ENCODE results near the gene BTBD6.

- TF ChIP-seq POLR2AphosphoS5 (IDR thresholded peaks at IDR 0.05; ENCODE audit: insufficient read depth, low read depth, low read length), result peak; percentile 72
- no peak for TF ChIP-seq CTCF (IDR thresholded peaks at IDR 0.05; ENCODE audit: extremely low read depth in 1 of 2, insufficient read depth in 1 of 2, low read depth in 1 of 2, low read length in 2 of 2)
- TF ChIP-seq POLR2A (IDR thresholded peaks at IDR 0.05; ENCODE audit: low read depth, low read length), result peak; percentile 73
- TF ChIP-seq EZH2 (IDR thresholded peaks at IDR 0.05; ENCODE audit: borderline replicate concordance, low read depth, low read length, severe bottlenecking), result no peak
- no peak for TF ChIP-seq GATA2 (IDR thresholded peaks at IDR 0.05; ENCODE audit: insufficient read depth, insufficient read length, low read depth, low read length)
- TF ChIP-seq FOS (IDR thresholded peaks at IDR 0.05; ENCODE audit: borderline replicate concordance, insufficient read depth, low read length), result no peak
- no peak for TF ChIP-seq JUN (IDR thresholded peaks at IDR 0.05; ENCODE audit: borderline replicate concordance, insufficient read depth, insufficient read length, low read depth)
- no peak for TF ChIP-seq MAX (IDR thresholded peaks at IDR 0.05; ENCODE audit: insufficient read depth, insufficient read length)
- no peak for TF ChIP-seq MYC (IDR thresholded peaks at IDR 0.05; ENCODE audit: low read depth, low read length)
These were observed at the start of gene BTBD6 for GRCh38 chr14:105248368-105249181.
